GM13976 (cell line): ENCODE data around the gene STAT2.
A peak's percentile ranks its signal among the peaks of the same experiment; 100 is the strongest.
"Not testable (repeated sequence)": the region's sequence is repeated elsewhere in the genome, so short reads cannot be mapped to it uniquely, and the experiment has no call there.

Source experiments
- DNase-seq: peaks from one replicate; pipeline ENCODE4 v3.0.0; 2012; ENCODE audit warnings: low spot score
- CTCF ChIP-seq: IDR thresholded peaks from 2 replicates; pipeline ENCODE4 v1.5.1; 2012; ENCODE audit warnings: borderline replicate concordance, mild to moderate bottlenecking; ENCODE audit not compliant: insufficient read depth; ENCODE audit errors: extremely low read depth, missing control alignments, control extremely low read depth
- in situ Hi-C: fragments of 300-500 bp; cut with MboI; formaldehyde crosslinking; loops from one replicate; pipeline ENCODE4 v1.12.0; 2022; ENCODE audit warnings: low sequenced_read_pairs, mixed read lengths, inconsistent platforms; ENCODE audit not compliant: unreplicated experiment

Gene STAT2

DNA sequence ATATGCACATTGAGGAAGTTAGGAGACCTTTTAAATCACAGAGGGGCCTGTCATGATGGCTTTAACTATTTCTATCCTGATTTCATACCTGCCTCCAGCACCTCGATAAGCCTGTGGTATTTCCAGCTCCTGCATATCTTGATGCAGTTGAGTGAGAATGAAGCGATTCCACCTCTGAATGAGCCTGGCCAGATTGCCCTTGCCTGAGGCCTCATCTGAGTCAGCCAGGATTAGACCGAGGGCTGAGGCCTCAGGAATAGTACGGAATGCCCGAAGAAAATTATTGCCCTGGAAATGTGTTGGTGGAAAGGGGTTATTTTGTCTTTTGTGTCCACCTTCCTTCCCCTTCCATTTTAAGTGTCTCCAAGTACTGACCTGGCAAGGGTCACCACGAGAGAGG is 35.7 kb downstream of the STAT2 start:
- no peak for DNase-seq
- in situ Hi-C loops: no loop called here
- TF ChIP-seq CTCF: no peak

- in situ Hi-C loops, DNase-seq: not testable (repeated sequence)
These were observed 38.3 kb downstream of the STAT2 start for GRCh38 chr12:56321610-56322009.

DNA sequence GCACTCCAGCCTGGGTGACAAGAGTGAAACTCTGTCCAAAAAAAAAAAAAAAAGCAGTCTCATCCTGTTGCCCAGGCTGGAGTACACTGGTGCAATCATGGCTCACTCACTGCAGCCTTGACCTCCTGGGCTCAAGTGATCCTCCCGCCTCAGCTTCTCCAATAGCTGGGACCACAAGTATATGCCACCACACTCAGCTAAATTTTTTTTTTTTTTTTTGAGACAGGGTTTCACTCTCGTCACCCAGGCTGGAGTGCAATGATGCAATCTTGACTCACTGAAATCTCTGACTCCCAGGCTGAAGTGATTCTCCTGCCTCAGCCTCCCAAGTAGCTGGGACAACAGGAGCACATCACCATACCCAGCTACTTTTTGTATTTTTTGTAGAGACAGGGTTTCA is 38.9 kb downstream of the STAT2 start:
- no peak for TF ChIP-seq CTCF
- in situ Hi-C loops: no loop called here
- no peak for DNase-seq

GRCh38 chr12:56317675-56318074 is 42.2 kb downstream of the STAT2 start:
- no peak for TF ChIP-seq CTCF
- DNase-seq: no peak
- in situ Hi-C loops: loop anchor here (10.0 kb wide), 1 partner anchor 147 kb away; the partner anchor contains the start of gene SPRYD4

DNA sequence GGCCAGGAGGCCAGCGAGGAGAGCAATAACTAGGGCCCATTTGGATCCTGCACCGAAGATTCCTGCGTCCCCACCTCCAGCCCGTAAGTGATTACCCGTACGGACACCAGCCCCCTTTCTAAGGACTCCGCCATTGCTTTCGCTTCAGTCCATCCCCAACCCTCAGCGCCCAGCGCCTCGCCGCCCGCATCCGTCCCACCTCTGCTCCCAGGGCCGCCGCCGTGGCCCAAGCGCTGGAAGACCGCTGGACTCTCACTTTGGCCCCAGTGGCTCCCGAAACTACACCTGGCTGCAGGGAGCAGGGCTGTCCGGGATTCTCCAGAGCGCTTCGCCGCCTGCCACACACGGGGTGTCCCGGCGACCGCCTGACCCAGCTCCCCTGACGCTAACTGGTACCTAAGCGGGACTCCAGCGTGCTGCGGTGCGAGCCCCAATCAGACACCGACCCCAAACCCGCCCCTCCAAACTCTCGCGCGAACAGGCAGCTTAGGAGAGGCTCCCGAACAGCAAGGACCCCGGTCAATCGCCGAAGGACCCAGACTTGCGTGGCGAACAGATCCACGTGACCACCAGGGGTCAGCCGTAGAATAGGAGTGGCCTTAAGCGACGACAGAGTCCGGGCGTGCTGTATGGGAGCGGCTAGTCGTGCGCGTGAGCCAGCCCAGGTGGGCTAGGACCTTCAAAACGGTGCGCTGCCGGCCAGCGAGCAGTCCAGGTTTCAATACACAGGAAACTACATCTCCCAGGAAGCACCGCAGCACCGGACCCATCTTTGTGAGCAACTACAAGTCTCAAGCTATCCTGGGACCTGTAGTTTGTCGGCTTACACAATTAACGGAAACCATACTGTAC is 44.1 kb downstream of the STAT2 start, which contains the start of gene CNPY2:
CNPY2 (minus strand) TSS at position 367 of the 852 bp plus-strand sequence. CDS start 771 bp downstream, outside the sequence.
- peak; percentile 26 for TF ChIP-seq CTCF
- DNase-seq: peak; percentile 96
- in situ Hi-C loops: loop anchor here (10.0 kb wide), 1 partner anchor 149 kb away; the partner anchor contains the start of gene SPRYD4

GRCh38 chr12:56315249-56315621 is 44.7 kb downstream of the STAT2 start:
- no peak for TF ChIP-seq CTCF
- DNase-seq: peak; percentile 31
- in situ Hi-C loops: loop anchor here (10.0 kb wide), 1 partner anchor 150 kb away; the partner anchor contains the start of gene SPRYD4

DNA sequence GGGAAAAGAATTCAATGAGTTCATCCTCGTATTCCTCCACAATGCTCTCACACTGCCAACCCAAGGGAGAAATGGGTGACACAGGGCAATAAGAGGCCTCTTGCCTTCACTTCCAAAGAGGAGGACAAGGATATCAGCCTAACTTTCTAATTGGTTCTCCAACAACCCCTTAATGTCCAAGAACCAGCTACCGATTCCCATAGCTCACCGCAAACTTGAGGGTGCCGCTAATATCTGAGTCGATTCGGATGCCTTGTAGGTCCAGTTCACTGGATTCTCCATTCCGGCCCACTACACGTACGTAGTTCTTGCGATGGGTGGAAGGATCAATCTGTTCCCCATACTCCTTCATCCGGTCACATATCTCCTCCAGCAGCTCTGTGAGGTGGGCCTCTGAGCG is 48.9 kb downstream of the STAT2 start:
- in situ Hi-C loops: loop anchor here (10.0 kb wide), 1 partner anchor 154 kb away; the partner anchor contains the start of gene SPRYD4
- no peak for TF ChIP-seq CTCF
- DNase-seq: no peak
